Transverse colon (tissue), 4 donors: ENCODE results near the gene CYSTM1.

Experiments
- EP300 ChIP-seq: sonication (generic); formaldehyde crosslinking; IDR thresholded peaks from one replicate; pipeline ENCODE4 v1.6.1; 2017; ENCODE audit warnings: antibody characterized with exemption, low read depth
- POLR2A ChIP-seq: fragments of 450-650 bp; IDR thresholded peaks from one replicate; pipeline ENCODE4 v1.6.1; 2016; ENCODE audit warnings: antibody characterized with exemption, mild to moderate bottlenecking, moderate library complexity
- POLR2AphosphoS5 ChIP-seq, 3 donors: sonication (generic); formaldehyde crosslinking; IDR thresholded peaks; one replicate each; pipeline ENCODE4 v1.6.1; 2016; ENCODE audit warnings: antibody characterized with exemption in 3 of 3
- TF ChIP-seq, protein P1 (sequence below), 5 experiments: fragments of 200-600 bp in 3 of 5; fragments of 450-650 bp in 2 of 5; sonication (generic) in 3 of 5; IDR thresholded peaks; 1 replicate in 2 of 5; 2 replicates in 3 of 5; pipeline ENCODE4 v1.5.1; 2016 to 2017; ENCODE audit warnings: antibody characterized with exemption in 5 of 5, inconsistent platforms in 3 of 5, mild to moderate bottlenecking in 2 of 5, moderate library complexity in 1 of 5

DNA sequence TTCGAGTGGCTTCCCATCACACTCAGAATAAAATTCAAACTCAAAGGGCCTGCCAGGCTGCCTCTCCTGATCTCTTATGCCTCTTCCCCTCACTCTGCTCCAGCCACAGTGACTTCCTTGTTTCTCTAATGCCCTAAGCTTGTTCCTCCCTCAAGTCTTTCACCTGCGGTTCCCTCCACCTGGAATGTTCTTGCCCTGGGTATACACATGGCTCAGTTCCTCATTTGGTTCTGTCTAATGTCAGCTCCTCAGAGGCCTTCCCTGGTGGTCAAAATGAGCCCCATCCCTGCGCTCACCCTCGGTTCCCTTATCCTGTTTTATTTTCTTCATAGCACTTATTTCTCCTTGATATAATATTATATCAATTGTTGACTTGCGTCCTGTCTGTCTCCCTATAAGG lies 12.7 kb upstream of the CYSTM1 start:
- TF ChIP-seq, protein P1, sequence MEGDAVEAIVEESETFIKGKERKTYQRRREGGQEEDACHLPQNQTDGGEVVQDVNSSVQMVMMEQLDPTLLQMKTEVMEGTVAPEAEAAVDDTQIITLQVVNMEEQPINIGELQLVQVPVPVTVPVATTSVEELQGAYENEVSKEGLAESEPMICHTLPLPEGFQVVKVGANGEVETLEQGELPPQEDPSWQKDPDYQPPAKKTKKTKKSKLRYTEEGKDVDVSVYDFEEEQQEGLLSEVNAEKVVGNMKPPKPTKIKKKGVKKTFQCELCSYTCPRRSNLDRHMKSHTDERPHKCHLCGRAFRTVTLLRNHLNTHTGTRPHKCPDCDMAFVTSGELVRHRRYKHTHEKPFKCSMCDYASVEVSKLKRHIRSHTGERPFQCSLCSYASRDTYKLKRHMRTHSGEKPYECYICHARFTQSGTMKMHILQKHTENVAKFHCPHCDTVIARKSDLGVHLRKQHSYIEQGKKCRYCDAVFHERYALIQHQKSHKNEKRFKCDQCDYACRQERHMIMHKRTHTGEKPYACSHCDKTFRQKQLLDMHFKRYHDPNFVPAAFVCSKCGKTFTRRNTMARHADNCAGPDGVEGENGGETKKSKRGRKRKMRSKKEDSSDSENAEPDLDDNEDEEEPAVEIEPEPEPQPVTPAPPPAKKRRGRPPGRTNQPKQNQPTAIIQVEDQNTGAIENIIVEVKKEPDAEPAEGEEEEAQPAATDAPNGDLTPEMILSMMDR (IDR thresholded peaks at IDR 0.05): no peak
- TF ChIP-seq POLR2A (no peak), POLR2AphosphoS5 (IDR thresholded peaks at IDR 0.05) (no peak), EP300 (no peak)
